ENCODE data around the gene OSBPL9. TPM values are rescaled to one million over a fixed set of nuclear protein-coding genes. Genes with fewer than 3 reads are reported as not detected.

Gene OSBPL9
- 10 to 100 TPM; 50.8 to 51.1 TPM for total RNA-seq

- POLR2A ChIA-PET = interaction anchor here (1.3 kb wide), 1 partner anchor 261 kb away, joined by 3 read pairs; the partner anchor contains the start of gene NRDC
- H3K27ac Mint-ChIP-seq = peak within 1 kb of the TSS; percentile 98
- H3K27me3 Mint-ChIP-seq = peaks cover 2% of the 10 kb centered on the region
- peak within 1 kb of the TSS; percentile 99 for H3K4me3 Mint-ChIP-seq
- DNase-seq = peak; percentile 80
- ATAC-seq (ENCODE audit: low read depth) = peak; percentile 92
- peaks cover 19% of the 10 kb centered on the region for H3K4me1 Mint-ChIP-seq
- H3K36me3 Mint-ChIP-seq = peaks cover 4% of the 10 kb centered on the region
- no peaks in the 10 kb centered on the region for H3K9me3 Mint-ChIP-seq
Observed at GRCh38 chr1:51616903-51617708, at the start of gene OSBPL9. Gene OSBPL9, plus strand, starts transcription at chr1:51617092. Its CDS starts 19 bp downstream, at chr1:51617111.

GRCh38 chr1:51567653-51568052 is 49.2 kb upstream of the OSBPL9 start:
- no peaks in the 10 kb centered on the region for H3K27me3 Mint-ChIP-seq
- peaks cover 42% of the 10 kb centered on the region for H3K4me1 Mint-ChIP-seq
- H3K27ac Mint-ChIP-seq = no peak overlapping the region
- DNase-seq = no peak
- no peaks in the 10 kb centered on the region for H3K9me3 Mint-ChIP-seq
- peaks cover 2% of the 10 kb centered on the region for H3K36me3 Mint-ChIP-seq
- ATAC-seq (ENCODE audit: low read depth) = no peak
- H3K4me3 Mint-ChIP-seq = no peak overlapping the region
- POLR2A ChIA-PET = interaction anchor here (1.0 kb wide), 1 partner anchor 161 kb away, joined by 4 read pairs; no protein-coding TSS in a partner anchor

GRCh38 chr1:51568231-51568935 is 48.5 kb upstream of the OSBPL9 start:
- H3K4me3 Mint-ChIP-seq = no peak overlapping the region
- POLR2A ChIA-PET = interaction anchor here (1.0 kb wide), 1 partner anchor 161 kb away, joined by 4 read pairs; no protein-coding TSS in a partner anchor
- H3K27me3 Mint-ChIP-seq = no peaks in the 10 kb centered on the region
- ATAC-seq (ENCODE audit: low read depth) (no peak), DNase-seq (no peak)
- peaks cover 42% of the 10 kb centered on the region for H3K4me1 Mint-ChIP-seq
- peak overlapping the region; percentile 88 for H3K27ac Mint-ChIP-seq
- peaks cover 2% of the 10 kb centered on the region for H3K36me3 Mint-ChIP-seq
- no peaks in the 10 kb centered on the region for H3K9me3 Mint-ChIP-seq

- peak overlapping the region; percentile 60 for H3K4me3 Mint-ChIP-seq
- DNase-seq (no peak), ATAC-seq (ENCODE audit: low read depth) (peak; percentile 82)
- H3K9me3 Mint-ChIP-seq = no peaks in the 10 kb centered on the region
- no peaks in the 10 kb centered on the region for H3K27me3 Mint-ChIP-seq
- H3K4me1 Mint-ChIP-seq = peaks cover 37% of the 10 kb centered on the region
- H3K27ac Mint-ChIP-seq = peak overlapping the region; percentile 88
- peaks cover 4% of the 10 kb centered on the region for H3K36me3 Mint-ChIP-seq
- POLR2A ChIA-PET = interaction anchor here (0.7 to 1.7 kb wide), 3 partner anchors 50 to 161 kb away, joined by 3 to 13 read pairs (median 3); partner anchors contain the start of gene EPS15
Observed at GRCh38 chr1:51569284-51570062, 47.4 kb upstream of the OSBPL9 start.

- ATAC-seq (ENCODE audit: low read depth) (no peak), DNase-seq (no peak)
- Mint-ChIP-seq H3K27me3 (no peaks in the 10 kb centered on the region), H3K27ac (peak overlapping the region; percentile 88), H3K9me3 (no peaks in the 10 kb centered on the region), H3K4me3 (peak overlapping the region; percentile 60), H3K4me1 (peaks cover 36% of the 10 kb centered on the region), H3K36me3 (peaks cover 4% of the 10 kb centered on the region)
- POLR2A ChIA-PET = interaction anchor here (1.7 kb wide), 1 partner anchor 51 kb away, joined by 13 read pairs; the partner anchor contains the start of gene EPS15
Observed at GRCh38 chr1:51570063-51570710, 46.7 kb upstream of the OSBPL9 start.

GRCh38 chr1:51572365-51572764 is 44.5 kb upstream of the OSBPL9 start:
- Mint-ChIP-seq H3K4me1 (peaks cover 53% of the 10 kb centered on the region), H3K4me3 (no peak overlapping the region), H3K27ac (no peak overlapping the region), H3K9me3 (peaks cover 2% of the 10 kb centered on the region), H3K27me3 (no peaks in the 10 kb centered on the region), H3K36me3 (peaks cover 8% of the 10 kb centered on the region)
- ATAC-seq (ENCODE audit: low read depth) (no peak), DNase-seq (no peak)
- POLR2A ChIA-PET = no interaction called here

GRCh38 chr1:51574796-51575195 is 42.1 kb upstream of the OSBPL9 start:
- no peaks in the 10 kb centered on the region for H3K27me3 Mint-ChIP-seq
- peaks cover 57% of the 10 kb centered on the region for H3K4me1 Mint-ChIP-seq
- H3K27ac Mint-ChIP-seq = no peak overlapping the region
- ATAC-seq (ENCODE audit: low read depth) (no peak), DNase-seq (no peak)
- peaks cover 4% of the 10 kb centered on the region for H3K9me3 Mint-ChIP-seq
- peaks cover 8% of the 10 kb centered on the region for H3K36me3 Mint-ChIP-seq
- POLR2A ChIA-PET = no interaction called here
- H3K4me3 Mint-ChIP-seq = no peak overlapping the region

GRCh38 chr1:51575406-51576084 is 41.3 kb upstream of the OSBPL9 start:
- Mint-ChIP-seq H3K36me3 (peaks cover 8% of the 10 kb centered on the region), H3K4me3 (peak overlapping the region; percentile 36), H3K4me1 (peaks cover 50% of the 10 kb centered on the region), H3K27ac (peak overlapping the region; percentile 81), H3K9me3 (peaks cover 4% of the 10 kb centered on the region), H3K27me3 (no peaks in the 10 kb centered on the region)
- DNase-seq (no peak), ATAC-seq (ENCODE audit: low read depth) (peak; percentile 37)
- POLR2A ChIA-PET = interaction anchor here (0.9 to 1.5 kb wide), 2 partner anchors 12 to 57 kb away, joined by 3 read pairs; partner anchors contain the start of gene EPS15

GRCh38 chr1:51576085-51576444 is 40.8 kb upstream of the OSBPL9 start:
- POLR2A ChIA-PET = interaction anchor here (0.9 to 1.5 kb wide), 2 partner anchors 12 to 57 kb away, joined by 3 read pairs; partner anchors contain the start of gene EPS15
- Mint-ChIP-seq H3K9me3 (peaks cover 4% of the 10 kb centered on the region), H3K27ac (peak overlapping the region; percentile 81), H3K4me3 (peak overlapping the region; percentile 36), H3K27me3 (no peaks in the 10 kb centered on the region), H3K4me1 (peaks cover 46% of the 10 kb centered on the region), H3K36me3 (peaks cover 8% of the 10 kb centered on the region)
- ATAC-seq (ENCODE audit: low read depth) (peak; percentile 76), DNase-seq (no peak)

- Mint-ChIP-seq H3K27me3 (no peaks in the 10 kb centered on the region), H3K9me3 (peaks cover 4% of the 10 kb centered on the region), H3K4me3 (peak overlapping the region; percentile 36), H3K4me1 (peaks cover 43% of the 10 kb centered on the region), H3K36me3 (peaks cover 10% of the 10 kb centered on the region), H3K27ac (peak overlapping the region; percentile 81)
- ATAC-seq (ENCODE audit: low read depth) (no peak), DNase-seq (no peak)
- POLR2A ChIA-PET = interaction anchor here (1.5 kb wide), 1 partner anchor 13 kb away, joined by 3 read pairs; no protein-coding TSS in a partner anchor
Observed at GRCh38 chr1:51576923-51577322, 40.0 kb upstream of the OSBPL9 start.

- H3K27me3 Mint-ChIP-seq = no peaks in the 10 kb centered on the region
- H3K9me3 Mint-ChIP-seq = peaks cover 4% of the 10 kb centered on the region
- POLR2A ChIA-PET = interaction anchor here (0.8 kb wide), 1 partner anchor 14 kb away, joined by 3 read pairs; no protein-coding TSS in a partner anchor
- peaks cover 8% of the 10 kb centered on the region for H3K36me3 Mint-ChIP-seq
- DNase-seq = no peak
- H3K4me3 Mint-ChIP-seq = no peak overlapping the region
- peak overlapping the region; percentile 15 for H3K27ac Mint-ChIP-seq
- peaks cover 38% of the 10 kb centered on the region for H3K4me1 Mint-ChIP-seq
- ATAC-seq (ENCODE audit: low read depth) = no peak
Observed at GRCh38 chr1:51578383-51579109, 38.3 kb upstream of the OSBPL9 start.

Measured in activated naive CD8-positive, alpha-beta T cell treated with anti-CD3 and anti-CD28 coated beads, Interleukin-2, amount 10 ng/mL, durations not matched to agents 7 days and 5 days (primary cell).